Activated CD4-positive, alpha-beta T cell treated with anti-CD3 and anti-CD28 coated beads, Interleukin-2, amount 50 U/mL, for 1 hour (primary cell): ENCODE results near the gene TNFAIP2.
A peak's percentile ranks its signal among the peaks of the same experiment; 100 is the strongest.

Experiments used
- DNase-seq: peaks from one replicate; pipeline ENCODE4 v3.0.0-alpha.2; 2020

The TNFAIP2 gene

GRCh38 chr14:103122947-103123633, at the start of gene TNFAIP2:
Gene TNFAIP2, plus strand, starts transcription at chr14:103123461. Its CDS starts 2,997 bp downstream, at chr14:103126458.
- no peak for DNase-seq

- DNase-seq, result no peak
Measured at GRCh38 chr14:103073876-103074728, 49.2 kb upstream of the TNFAIP2 start.

GRCh38 chr14:103074729-103075367, 48.4 kb upstream of the TNFAIP2 start:
- DNase-seq, result no peak

DNA sequence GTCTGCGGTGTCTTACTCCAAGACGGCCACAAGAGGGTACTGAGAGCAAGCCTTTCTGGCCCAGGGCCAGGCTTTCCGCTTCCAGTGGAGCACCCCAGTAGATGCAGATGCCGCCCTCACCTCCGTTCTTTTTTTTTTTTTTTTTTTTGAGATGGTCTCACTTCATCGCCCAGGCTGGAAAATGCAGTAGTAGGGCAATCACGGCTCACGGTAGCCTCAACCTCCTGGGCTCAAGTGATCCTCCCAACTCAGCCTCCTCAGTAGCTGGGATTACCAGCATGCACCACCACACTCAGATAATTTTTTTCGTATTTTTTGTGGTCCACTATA, 44.9 kb upstream of the TNFAIP2 start:
- peak; percentile 74 for DNase-seq

- DNase-seq, result no peak
Measured at GRCh38 chr14:103078860-103079587, 44.2 kb upstream of the TNFAIP2 start.

DNA sequence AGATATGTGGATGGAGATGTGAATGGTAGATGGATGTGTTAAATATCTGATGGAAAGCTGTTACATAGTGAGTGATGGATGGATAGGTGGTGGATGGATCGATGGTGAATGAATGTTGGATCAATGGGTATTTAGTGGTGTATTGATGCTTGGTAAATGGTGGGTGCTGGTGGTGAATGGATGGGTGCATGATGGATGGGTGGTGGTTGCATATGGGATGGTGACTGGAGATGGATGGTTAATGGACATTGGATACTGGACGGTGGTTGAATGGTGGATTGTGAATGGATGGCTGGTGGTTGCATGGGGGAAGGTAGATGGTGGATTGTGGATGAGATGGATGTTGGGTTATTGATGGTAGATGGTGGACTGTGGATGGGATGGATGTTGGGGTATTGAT, 41.3 kb upstream of the TNFAIP2 start:
- DNase-seq, result no peak

DNA sequence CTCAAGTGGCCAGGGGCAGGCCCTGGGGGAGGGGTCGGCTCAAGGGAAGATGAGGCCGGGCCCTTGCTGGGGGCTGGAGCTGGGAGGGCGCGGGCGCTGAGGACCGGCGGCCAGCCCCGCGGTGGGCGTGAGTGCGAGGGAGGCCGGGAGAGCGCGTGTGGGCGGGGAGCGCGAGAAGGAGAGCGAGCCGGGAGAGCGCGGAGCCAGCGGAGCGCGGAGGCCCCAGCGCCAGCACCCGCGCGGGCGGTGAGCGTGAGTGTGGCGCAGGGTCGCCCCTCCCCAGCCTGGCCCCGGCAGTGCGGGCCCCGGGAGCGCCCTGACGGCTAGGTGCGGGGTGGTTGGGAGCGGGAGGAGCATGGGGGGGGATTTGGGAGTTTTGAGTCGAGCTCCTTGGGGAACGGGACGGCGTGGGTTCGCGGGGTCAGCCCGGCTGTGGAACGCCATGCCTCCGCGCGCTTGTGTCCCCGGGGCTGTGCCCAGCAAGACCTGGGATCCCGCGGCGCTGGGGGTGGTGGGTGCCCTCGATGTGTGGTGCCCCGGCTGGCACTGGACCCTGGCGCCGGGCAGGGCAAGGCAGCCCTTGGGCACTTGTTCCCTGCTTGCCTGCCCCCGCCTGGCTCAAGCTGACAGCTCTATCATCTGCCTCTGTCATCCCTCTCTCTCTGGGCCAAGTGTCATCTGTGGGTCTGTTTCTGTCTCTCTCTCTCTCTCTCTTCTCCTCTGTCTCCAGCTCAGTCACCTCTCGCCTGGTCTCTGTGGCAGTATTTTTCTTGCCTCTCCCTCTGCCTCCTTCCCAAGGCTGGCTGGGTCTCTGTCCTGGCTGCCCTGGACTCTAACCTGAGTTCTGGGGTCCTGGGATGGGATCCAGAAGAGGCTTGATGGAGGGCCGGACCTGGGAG, 39.0 kb upstream of the TNFAIP2 start, which contains the start of gene LBHD2:
LBHD2 (plus strand) TSS at position 190 of the 899 bp plus-strand sequence. CDS start 1,803 bp downstream, outside the sequence.
- no peak for DNase-seq

- DNase-seq, result no peak
Measured at GRCh38 chr14:103085106-103086091, 37.9 kb upstream of the TNFAIP2 start.

DNA sequence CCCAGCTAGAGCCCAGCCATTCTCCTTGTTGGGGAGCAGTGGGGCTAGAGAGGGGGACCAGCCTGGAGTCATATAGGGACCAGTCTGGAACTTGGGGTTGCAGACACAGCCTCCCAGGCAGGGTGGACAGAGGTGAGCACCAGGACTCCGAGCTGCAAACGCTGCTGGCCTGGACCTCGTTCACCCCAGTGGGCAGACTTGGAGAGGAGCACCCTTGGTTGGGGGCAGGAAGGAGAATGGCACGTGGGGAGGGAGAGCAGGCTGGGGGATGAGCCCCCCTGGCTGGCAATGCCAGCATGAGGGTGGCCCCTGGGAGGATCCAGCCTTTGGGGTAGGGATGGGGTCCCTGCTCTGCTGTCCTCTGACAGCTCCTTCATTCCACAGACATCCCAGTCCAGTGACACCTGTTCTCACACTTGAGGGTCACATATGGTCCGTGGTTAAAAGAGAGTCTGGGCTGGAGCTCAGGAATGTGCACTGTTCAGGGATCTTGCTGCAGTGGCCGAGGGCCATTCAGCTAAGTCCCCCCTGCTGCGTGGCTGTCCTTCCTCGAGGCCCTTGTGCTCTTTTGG, 36.4 kb upstream of the TNFAIP2 start:
- DNase-seq, result no peak

DNA sequence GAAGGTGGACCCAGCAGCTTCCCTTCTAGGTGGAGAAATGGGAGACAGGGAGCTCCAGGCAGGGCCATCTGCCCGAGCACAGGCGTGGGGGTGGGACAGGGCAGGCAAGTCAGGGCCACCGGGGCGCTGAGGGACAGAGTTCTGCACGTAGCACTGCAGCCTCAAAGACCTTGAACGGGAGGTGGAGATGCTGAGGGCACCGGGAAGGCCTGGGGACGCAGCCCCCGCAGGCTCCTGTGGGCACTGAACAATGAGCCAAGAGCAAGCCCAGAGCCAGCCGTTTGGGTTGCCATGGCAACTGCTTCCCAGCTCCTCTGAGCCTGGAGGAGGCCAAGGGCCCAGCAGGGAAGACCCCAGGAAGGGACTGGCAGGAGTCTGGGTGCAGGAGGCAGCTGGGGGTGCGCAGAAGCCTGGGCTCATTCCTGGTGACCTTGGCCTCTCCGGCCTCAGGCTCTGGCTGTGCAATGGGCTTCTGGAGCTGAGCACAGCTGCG, 35.9 kb upstream of the TNFAIP2 start:
- DNase-seq, result no peak

DNA sequence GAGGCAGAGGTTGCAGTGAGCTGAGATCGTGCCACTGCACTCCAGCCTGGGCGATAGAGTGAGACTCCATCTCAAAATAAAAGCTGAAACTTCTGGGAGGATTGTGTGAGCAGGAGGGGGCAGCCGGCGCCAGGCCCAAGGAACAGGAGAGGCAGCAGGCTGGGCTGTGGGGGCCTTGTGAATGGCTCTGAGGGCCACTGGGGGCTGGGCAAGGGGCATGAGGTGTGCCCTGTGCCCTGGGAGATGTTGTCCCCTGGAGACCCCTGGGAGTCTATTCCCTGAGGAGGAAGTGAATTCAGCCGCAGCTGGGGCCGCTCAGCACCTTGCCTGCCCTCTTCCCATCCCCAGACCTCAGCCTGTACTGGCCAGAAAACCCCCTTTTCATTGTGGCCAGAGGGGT, 34.3 kb upstream of the TNFAIP2 start:
- DNase-seq, result no peak

DNA sequence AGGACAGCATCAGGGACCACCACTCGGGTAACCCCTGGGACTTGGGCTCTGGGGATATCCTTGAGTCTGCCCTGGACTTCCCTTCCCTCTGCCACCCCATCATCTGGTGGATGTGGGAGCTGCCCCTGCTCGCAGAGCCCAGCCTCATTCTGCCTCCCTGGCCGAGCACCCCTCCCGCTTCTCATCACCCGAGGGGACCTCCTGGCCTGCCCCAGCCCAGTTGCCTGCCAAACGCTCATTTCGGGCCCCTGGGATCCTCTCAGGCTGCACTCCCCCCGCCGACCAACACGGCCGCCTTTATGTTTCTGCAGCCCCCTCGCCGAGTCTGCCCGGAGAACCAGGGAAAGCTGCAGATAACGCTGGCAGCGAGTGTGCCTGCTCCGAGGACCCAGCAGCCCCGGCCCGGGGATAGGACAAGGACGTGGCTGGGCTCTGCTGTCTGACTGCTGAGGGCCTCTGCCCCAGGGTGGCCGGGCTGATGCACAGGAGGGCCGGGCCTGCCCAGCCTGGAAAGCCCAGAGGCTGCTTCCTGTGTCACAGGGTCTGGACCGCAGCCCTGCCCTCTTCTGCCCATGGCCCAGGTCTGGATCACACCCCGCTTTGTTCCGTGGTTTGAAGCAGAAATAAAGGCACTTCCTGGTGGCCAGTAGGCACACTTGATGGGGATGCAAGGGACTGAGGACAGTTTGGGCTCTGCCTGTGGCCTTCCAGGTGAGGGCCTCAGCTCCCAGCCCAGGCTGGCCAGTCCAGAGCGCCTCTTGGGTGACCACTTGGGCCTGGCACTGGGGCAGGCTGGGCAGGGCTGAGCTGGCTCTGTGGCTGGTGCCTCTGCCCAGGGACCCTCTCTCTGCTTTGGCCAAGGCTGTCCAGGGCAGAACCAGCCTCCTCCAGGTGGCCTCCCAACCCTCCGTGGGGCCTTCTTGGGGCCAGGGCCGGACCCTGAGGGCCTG, 33.6 kb upstream of the TNFAIP2 start:
- no peak for DNase-seq

DNA sequence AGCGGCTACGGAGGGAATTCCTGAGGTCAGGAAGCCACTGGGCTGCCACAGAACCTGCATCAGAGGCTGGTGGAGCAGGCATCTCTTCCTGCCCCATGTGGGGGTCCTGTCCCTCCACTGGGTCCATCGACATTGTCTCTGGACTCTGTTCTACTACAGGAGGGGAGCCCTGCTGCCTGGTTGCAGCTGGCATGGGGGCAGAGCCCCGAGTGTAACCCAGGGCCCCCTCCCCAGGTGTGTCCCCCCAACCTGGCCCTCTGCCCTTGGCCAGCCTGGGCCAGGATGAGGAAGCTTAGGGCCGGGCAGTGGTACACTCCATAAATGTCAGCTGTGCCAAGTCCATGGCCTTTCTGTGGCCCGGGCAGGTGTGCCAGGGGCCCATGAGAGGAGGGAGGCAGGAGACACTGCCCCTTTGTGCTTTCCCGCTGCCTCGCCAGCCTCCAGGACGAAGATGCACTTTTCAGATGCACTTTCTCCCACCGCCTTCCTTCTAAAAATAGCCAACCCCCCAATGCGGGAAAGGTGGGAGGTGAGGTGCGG, 32.7 kb upstream of the TNFAIP2 start:
- no peak for DNase-seq

DNA sequence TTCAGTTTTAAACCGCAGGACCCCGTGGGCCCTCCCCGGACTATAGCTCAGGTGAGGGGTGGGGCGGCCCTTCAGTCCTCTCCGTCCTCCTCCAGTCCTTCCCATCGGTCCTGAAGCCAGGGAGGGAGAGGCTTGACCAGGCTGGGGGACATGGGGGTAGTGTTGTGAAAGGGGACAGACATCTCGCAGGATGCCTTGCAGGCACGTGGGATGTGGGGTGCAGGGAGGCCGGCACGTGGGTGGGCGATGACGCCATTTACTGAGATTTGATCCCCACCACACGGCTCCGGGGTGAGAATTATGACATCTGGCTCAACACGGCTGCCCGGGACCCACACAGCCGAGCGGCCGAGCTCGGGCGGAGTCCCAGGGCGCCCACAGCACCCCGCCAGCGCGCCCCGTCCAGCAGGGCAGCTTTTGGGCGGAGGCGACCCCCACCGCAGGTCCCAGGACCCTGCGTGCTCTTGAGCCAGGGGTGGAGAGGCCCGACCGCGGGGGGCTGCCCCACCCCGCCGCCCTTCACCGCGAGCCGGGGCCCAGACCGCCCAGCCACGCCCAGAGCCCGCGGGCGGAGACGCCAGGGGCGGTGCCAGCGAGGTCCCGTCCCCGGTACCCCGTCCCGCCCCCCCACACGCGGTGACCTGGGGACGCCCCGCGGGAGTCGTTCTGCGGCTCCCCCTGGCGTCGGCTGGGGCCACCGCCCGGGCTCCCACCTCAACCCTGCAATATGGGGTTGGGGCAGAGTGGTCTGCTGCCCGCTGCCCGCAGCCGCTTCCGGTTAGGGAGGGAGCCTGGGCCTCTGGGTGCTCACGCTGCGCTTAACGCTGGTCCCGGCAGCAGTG, 32.0 kb upstream of the TNFAIP2 start:
- peak; percentile 75 for DNase-seq

- DNase-seq, result no peak
Measured at GRCh38 chr14:103091883-103092222, 31.4 kb upstream of the TNFAIP2 start.

GRCh38 chr14:103093856-103094405, 29.3 kb upstream of the TNFAIP2 start:
- DNase-seq, result no peak
